ENCODE results near the gene RPL39L.

DNA sequence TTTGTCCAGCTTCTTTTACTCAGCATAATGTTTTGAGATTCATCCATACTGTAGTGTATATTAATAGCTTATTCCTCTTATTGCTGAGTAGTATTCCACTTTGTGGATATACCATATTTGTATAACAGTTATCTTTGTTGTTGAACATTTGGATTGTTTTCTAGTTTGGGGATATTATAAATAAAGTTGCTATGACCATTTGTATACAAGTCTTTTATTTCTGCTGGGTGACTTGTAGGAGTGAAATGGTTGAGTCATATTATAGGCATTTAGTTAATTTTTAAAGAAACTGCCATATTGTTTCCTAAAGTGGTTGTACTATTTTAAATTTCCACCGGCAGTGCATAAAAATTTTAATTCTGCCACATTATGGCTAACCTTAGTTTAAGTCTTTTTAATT lies 53.4 kb downstream of the RPL39L start:
- TF ChIP-seq, protein P1, sequence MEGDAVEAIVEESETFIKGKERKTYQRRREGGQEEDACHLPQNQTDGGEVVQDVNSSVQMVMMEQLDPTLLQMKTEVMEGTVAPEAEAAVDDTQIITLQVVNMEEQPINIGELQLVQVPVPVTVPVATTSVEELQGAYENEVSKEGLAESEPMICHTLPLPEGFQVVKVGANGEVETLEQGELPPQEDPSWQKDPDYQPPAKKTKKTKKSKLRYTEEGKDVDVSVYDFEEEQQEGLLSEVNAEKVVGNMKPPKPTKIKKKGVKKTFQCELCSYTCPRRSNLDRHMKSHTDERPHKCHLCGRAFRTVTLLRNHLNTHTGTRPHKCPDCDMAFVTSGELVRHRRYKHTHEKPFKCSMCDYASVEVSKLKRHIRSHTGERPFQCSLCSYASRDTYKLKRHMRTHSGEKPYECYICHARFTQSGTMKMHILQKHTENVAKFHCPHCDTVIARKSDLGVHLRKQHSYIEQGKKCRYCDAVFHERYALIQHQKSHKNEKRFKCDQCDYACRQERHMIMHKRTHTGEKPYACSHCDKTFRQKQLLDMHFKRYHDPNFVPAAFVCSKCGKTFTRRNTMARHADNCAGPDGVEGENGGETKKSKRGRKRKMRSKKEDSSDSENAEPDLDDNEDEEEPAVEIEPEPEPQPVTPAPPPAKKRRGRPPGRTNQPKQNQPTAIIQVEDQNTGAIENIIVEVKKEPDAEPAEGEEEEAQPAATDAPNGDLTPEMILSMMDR (CRISPR knock-in tag; IDR thresholded peaks at IDR 0.05) = no peak
- TF ChIP-seq CCAR2 (optimal IDR thresholded peaks at IDR 0.05; ENCODE audit: low read depth, low read length) (no peak), THYN1 (CRISPR knock-in tag; IDR thresholded peaks at IDR 0.05; ENCODE audit: borderline replicate concordance, low read depth) (no peak)

All from HepG2 (cell line).